ENCODE data around the gene POLA1.

The POLA1 gene

GRCh38 chrX:24988314-24988713, 294.6 kb downstream of the POLA1 start:
- DNase-seq: no peak

- DNase-seq: no peak
These were observed 296.8 kb downstream of the POLA1 start for GRCh38 chrX:24990535-24990934.

DNA sequence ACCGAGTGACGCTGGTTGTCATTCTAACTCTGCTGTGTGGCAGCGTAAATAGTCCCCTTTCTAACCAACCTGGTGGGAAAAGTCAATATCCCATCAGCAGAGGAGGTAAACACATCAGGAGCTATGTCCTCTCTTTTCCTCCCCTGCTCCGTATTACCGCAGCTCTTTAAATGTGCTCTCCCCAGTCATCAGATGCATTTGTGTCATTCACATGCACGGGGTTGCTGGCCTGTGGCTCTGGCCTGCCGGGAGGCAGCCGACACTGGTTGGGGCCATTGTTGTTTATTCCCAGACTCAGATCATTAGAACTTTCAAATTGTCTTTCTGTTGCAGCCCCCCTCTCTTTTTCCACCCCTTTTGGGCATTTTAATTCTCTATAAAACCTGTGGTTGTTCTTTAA, 300.2 kb downstream of the POLA1 start:
- DNase-seq: no peak

DNA sequence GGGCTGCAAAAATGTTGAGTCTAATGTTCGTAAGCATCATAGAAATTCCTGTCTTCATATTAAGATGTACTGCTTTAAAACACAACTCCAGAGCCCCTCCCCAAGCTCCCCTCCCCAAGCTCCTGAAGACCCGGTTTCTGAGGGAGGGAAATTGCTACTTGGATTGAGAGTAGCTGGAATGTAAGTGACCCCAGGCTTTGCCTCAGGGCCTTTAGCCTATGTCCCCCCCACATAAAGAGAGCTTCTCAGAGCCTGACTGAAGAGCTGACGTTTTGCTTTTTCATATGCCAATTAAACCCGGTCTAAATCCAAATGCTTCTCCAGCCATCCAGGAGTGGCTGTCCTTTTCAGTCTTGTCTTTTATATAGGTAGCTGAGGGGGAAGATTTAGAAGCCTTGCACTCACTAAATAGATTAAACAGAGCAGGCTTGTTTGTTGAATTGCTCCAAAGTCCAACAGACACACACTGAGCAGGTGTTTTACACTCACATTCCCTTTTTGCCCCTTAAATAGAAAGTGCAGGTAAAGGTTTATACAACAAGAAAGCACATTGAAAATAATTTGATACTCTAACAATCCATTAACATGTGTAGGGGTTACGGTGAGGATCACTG, 302.5 kb downstream of the POLA1 start:
- no peak for DNase-seq

DNA sequence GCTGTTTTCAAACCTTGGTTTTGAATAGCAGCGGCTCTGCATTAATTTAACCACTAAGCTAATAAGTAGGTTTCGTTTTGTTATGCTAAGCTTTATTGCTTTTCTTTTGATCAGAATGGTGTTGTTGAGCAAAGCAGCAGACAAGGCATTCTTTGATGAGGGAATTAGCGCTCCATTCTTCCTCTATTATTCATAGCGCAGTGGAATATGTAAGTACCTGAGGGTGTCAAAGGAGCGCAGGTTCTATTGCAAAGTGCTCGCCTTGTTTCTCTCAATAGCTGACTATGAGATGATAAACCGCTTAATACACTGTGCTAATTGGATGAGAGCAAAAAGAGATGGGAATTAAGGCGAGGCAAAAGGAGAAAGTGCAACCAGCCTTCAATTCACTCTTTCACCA, 305.8 kb downstream of the POLA1 start:
- no peak for DNase-seq

- no peak for DNase-seq
These were observed 308.3 kb downstream of the POLA1 start for GRCh38 chrX:25001808-25002660.

DNA sequence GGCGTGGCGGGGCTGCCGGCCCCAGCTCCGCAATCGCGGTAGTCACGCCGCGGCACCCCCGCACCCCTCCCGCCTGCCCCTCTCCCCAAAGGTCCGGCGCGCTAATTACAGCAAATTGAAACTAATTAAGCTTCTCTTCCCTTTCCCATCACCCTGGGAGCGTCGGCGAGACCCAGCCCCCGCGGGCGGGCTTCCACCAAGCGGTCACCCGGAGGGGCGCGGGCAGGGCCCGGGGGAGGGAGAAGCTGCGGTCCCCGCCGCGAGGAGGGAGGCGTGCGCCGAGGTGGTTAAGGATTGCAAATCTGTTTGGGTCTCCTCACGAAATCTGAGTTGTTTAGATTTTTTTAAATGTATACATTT, 308.9 kb downstream of the POLA1 start:
- DNase-seq: no peak

GRCh38 chrX:25003066-25003849, 309.5 kb downstream of the POLA1 start:
- DNase-seq: no peak

GRCh38 chrX:25004040-25004439, 310.3 kb downstream of the POLA1 start:
- no peak for DNase-seq

DNA sequence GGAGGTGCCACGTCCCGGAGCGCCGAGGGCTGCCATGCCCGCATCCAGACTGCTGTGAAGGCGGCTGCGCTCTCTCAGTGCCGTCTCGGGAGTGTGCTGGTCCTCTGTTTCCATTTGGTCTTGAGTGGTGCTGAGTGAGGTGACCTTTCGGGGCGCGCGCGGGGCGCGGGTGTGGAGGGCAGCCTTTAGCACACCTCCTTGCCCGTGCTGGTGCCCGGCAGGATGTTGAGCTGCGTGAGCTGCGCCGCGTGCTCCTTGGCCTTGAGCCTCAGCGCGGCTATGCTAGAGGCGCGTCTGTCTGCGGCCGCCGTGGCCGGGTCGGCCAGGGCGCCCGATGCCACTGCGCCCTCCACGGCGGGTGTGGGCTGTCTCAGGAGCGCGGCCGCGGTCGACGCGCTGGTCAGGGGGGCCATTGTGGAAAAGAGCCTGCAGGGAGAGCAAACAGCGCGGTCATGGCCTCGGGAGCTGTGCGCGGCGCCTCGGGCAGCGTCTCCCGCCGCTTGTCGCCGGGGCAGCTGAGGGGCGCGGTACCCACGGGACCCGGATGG, 310.8 kb downstream of the POLA1 start:
- no peak for DNase-seq

- DNase-seq: no peak
These were observed 311.3 kb downstream of the POLA1 start for GRCh38 chrX:25005034-25005381.

DNA sequence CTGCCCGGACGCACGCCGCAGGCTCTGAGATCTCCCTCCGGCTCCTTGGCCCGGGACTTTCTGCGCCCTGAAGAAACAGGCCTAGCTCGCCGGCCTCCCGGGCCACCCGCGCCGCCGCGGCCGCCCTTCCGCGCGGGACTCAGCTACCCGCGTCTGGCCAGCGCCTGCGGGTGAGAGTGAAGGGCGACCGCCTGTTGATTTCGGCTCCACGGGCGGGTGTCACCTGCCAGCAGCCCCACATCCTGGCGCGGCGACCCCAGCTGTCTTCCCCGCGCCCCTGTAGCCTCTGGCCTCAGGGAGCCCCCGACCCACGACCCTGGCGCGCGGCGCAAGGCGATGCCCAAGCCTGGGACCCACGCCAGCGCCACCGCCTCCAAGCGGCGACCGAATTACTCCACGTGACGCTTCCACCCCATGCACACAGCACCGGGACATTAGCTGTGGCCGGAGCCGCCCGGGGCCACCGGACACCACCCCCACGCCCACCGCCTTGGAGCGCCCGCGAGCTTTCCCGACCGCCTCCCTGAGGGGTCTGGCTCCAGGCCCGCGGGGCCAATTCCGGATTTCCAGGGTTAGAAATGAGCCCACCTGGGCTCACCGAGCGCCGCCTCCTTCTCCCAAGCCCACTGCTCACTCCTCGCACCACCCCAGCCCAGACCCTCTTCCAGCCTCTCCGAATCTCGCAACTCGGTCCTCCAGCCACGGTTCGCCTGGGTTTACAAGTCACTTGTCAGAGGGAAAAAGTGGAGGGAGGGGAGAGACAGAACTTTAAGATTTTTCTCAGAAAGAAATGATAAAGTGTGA, 311.9 kb downstream of the POLA1 start:
- DNase-seq: no peak

GRCh38 chrX:25006586-25007058, 312.9 kb downstream of the POLA1 start:
- no peak for DNase-seq

- DNase-seq: no peak
These were observed 313.6 kb downstream of the POLA1 start for GRCh38 chrX:25007059-25008053.

GRCh38 chrX:25009407-25009806, 315.7 kb downstream of the POLA1 start:
- no peak for DNase-seq

- no peak for DNase-seq
These were observed 317.3 kb downstream of the POLA1 start for GRCh38 chrX:25010784-25011588.

DNA sequence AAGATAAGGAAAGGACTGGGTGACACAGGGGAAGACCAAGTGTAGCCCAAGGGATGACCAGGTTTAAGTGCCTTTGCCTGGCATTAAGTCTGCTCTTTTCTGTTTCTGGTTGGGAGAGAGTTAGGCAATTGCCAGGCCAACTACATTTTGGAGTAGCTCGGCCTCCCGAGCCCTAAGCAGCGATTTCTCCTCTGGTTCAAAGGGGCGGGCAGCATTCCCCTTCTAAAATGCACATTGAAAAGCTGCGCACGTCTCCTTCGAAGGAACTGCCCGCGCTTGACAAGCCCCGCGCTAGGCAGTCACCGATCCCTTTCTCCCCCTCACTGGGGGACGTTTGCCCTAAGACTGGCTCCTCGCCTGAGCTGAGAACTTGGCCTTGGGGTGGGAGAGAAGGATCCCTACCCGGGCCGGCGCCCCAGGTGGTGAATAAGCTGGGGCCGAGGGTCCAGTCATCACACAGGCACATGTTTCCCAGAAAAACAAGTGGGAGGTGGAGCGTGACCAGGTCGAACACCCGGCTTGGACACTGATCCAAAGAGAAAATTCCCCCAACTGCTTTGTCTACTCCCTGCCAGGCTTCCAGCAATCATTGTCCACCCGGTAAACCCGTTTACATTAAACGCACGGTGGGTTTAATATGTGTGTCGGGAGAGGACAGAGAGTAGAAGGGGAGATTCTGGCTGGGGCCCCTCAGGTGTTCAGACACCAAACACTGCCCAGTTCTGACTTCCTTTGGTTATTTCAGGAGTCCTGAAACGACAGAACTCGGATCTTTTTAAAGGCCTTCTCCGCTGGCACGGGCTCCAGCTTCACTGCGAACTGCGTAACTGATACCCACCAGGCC, 318.1 kb downstream of the POLA1 start:
- DNase-seq: no peak

DNA sequence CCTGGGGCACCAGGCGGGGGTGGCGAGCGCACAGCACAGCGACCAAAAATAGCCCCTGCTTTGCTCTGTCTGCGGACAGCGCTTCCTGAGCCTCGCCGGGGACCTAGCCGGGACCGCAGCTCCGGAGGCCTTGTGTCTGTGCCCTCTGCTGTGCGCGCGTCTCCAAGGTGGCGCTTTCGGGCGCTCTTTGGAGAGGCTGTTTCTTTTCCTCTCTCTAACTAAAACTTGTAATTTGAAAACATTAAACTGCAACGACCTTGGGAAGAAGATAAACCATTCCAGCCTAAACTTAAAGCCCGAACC, 318.7 kb downstream of the POLA1 start:
- DNase-seq: no peak

- DNase-seq: no peak
These were observed 319.3 kb downstream of the POLA1 start for GRCh38 chrX:25012793-25013631.

Data from stimulated activated CD4-positive, alpha-beta T cell treated with anti-CD3 and anti-CD28 coated beads, Interleukin-2, amount 100 ng/mL, for 24 hours (primary cell).